H1 (cell line): ENCODE results near the gene SLC35G6. TPM values are rescaled to one million over a fixed set of nuclear protein-coding genes. Genes with fewer than 3 reads are reported as not detected.

ENCODE experiments used
- CTCF ChIA-PET: fragments of 300-600 bp; sonication (Branson Sonifier 250); formaldehyde crosslinking; loops from one replicate; lab custom pipeline; 2021; ENCODE audit not compliant: partially characterized antibody; lab: Charles Lee
- POLR2A ChIA-PET: fragments of 300-600 bp; sonication (Branson Sonifier 250); formaldehyde crosslinking; loops from one replicate; lab custom pipeline; 2021; ENCODE audit warnings: inconsistent platforms; ENCODE audit not compliant: partially characterized antibody; lab: Charles Lee
- DNase-seq, 2 experiments: peaks; one replicate each; pipeline versions ENCODE4 v3.0.0 to v3.0.0-alpha.2; 2010 to 2022; ENCODE audit warnings: low spot score in 2 of 2, low read depth in 1 of 2, mixed read lengths in 1 of 2
- FAIRE-seq: peaks from 2 replicates; lab custom pipeline; 2011; peaks lifted over from hg19 to GRCh38; lab: Jason Lieb, UNC
- H2AFZ ChIP-seq: 2 replicates; pipeline ENCODE4 v1.8.1; 2012; ENCODE audit warnings: low read length, inconsistent platforms
- H2AK5ac ChIP-seq: 2 replicates; pipeline ENCODE4 v1.6.1; 2013; ENCODE audit warnings: low read depth, low read length
- H2BK120ac ChIP-seq: replicated peaks from 2 replicates; pipeline ENCODE3; 2013; ENCODE audit warnings: low read depth, low read length, inconsistent platforms
- H2BK12ac ChIP-seq: 2 replicates; pipeline ENCODE4 v1.6.1; 2013; ENCODE audit warnings: low read depth, low read length
- H2BK15ac ChIP-seq: 2 replicates; pipeline ENCODE4 v1.6.1; 2013; ENCODE audit warnings: low read length
- H2BK20ac ChIP-seq: 2 replicates; pipeline ENCODE4 v1.6.1; 2013; ENCODE audit warnings: low read length
- H2BK5ac ChIP-seq: 2 replicates; pipeline ENCODE4 v1.6.1; 2013; ENCODE audit warnings: low read depth, low read length
- H3K14ac ChIP-seq: 2 replicates; pipeline ENCODE4 v1.6.1; 2013; ENCODE audit warnings: inconsistent platforms; ENCODE audit not compliant: insufficient read length
- H3K18ac ChIP-seq: 2 replicates; pipeline ENCODE4 v1.6.1; 2013; ENCODE audit warnings: low read length; ENCODE audit errors: extremely low read depth
- H3K23ac ChIP-seq: 2 replicates; pipeline ENCODE4 v1.6.1; 2013; ENCODE audit warnings: inconsistent platforms; ENCODE audit not compliant: insufficient read length
- H3K23me2 ChIP-seq: 2 replicates; pipeline ENCODE4 v1.6.1; 2013; ENCODE audit warnings: low read depth, low read length
- H3K27ac ChIP-seq: 2 replicates; pipeline ENCODE4 v1.6.1; 2011; ENCODE audit warnings: low read depth, low read length, inconsistent platforms
- H3K27me3 ChIP-seq, 4 experiments: replicated peaks in 1 of 4; 1 replicate in 1 of 4; 2 replicates in 3 of 4; pipeline versions ENCODE4 v1.6.1 to v1.8.1; 2011 to 2013; ENCODE audit warnings: low read length in 3 of 4, mild to moderate bottlenecking in 3 of 4, inconsistent platforms in 2 of 4, mixed read lengths in 2 of 4, moderate library complexity in 1 of 4; ENCODE audit not compliant: control insufficient read depth in 3 of 4, insufficient read depth in 3 of 4; ENCODE audit errors: extremely low read depth in 1 of 4
- H3K36me3 ChIP-seq, 4 experiments: 2 replicates each; pipeline versions ENCODE4 v1.6.1 to v1.8.1; 2011 to 2013; ENCODE audit warnings: mild to moderate bottlenecking in 4 of 4, low read length in 3 of 4, moderate library complexity in 2 of 4, control low read depth in 1 of 4, inconsistent platforms in 1 of 4; ENCODE audit not compliant: insufficient read depth in 4 of 4, control insufficient read depth in 2 of 4
- H3K4ac ChIP-seq: replicated peaks from 2 replicates; pipeline ENCODE3; 2013; ENCODE audit warnings: low read length, low read depth, mixed read lengths, inconsistent platforms; ENCODE audit not compliant: insufficient read length
- H3K4me1 ChIP-seq, 4 experiments: replicated peaks in 1 of 4; 1 replicate in 1 of 4; 2 replicates in 3 of 4; pipeline versions ENCODE4 v1.6.1 to v1.8.1; 2011 to 2013; ENCODE audit warnings: low read length in 3 of 4, inconsistent platforms in 2 of 4, mixed read lengths in 1 of 4; ENCODE audit not compliant: insufficient read depth in 4 of 4, control insufficient read depth in 3 of 4
- H3K4me2 ChIP-seq, 2 experiments: 2 replicates each; pipeline versions ENCODE4 v1.6.1 to v1.8.1; 2011 to 2013; ENCODE audit warnings: low read depth in 2 of 2, low read length in 2 of 2, control low read depth in 1 of 2, inconsistent platforms in 1 of 2, mild to moderate bottlenecking in 1 of 2; ENCODE audit not compliant: insufficient read depth in 1 of 2
- H3K4me3 ChIP-seq, 4 experiments: fragments of 200-600, 300-600 bp in 1 of 4; sonication (generic), shearing (Covaris generic), sonication (Bioruptor Twin) in 1 of 4; 2 replicates each; pipeline versions ENCODE4 v1.5.1 to v1.8.1; 2011 to 2016; ENCODE audit warnings: low read length in 4 of 4, low read depth in 3 of 4, control low read depth in 2 of 4, inconsistent platforms in 2 of 4, mild to moderate bottlenecking in 2 of 4, mixed read lengths in 1 of 4, moderate library complexity in 1 of 4; ENCODE audit not compliant: insufficient read depth in 2 of 4; ENCODE audit errors: extremely low read depth in 1 of 4
- H3K56ac ChIP-seq: replicated peaks from 2 replicates; pipeline ENCODE3; 2013; ENCODE audit warnings: low read depth, mild to moderate bottlenecking, mixed read lengths, low read length, inconsistent platforms; ENCODE audit not compliant: insufficient read length
- H3K79me1 ChIP-seq: 2 replicates; pipeline ENCODE4 v1.6.1; 2013; ENCODE audit warnings: low read depth, low read length, control low read depth
- H3K79me2 ChIP-seq, 2 experiments: 2 replicates each; pipeline versions ENCODE4 v1.6.1 to v1.8.1; 2012 to 2013; ENCODE audit warnings: low read length in 2 of 2, mild to moderate bottlenecking in 2 of 2, inconsistent platforms in 1 of 2; ENCODE audit not compliant: insufficient read depth in 2 of 2, control insufficient read depth in 1 of 2
- H3K9ac ChIP-seq, 4 experiments: replicated peaks in 1 of 4; 1 replicate in 1 of 4; 2 replicates in 3 of 4; pipeline versions ENCODE4 v1.6.1 to v1.8.1; 2011 to 2013; ENCODE audit warnings: low read depth in 3 of 4, low read length in 3 of 4, control low read depth in 2 of 4, mild to moderate bottlenecking in 2 of 4, moderate library complexity in 2 of 4, inconsistent platforms in 1 of 4; ENCODE audit errors: extremely low read depth in 1 of 4
- H3K9me3 ChIP-seq, 2 experiments: 2 replicates each; pipeline versions ENCODE4 v1.6.1 to v1.8.1; 2012 to 2013; ENCODE audit warnings: mild to moderate bottlenecking in 2 of 2, moderate library complexity in 2 of 2, control low read depth in 1 of 2, inconsistent platforms in 1 of 2, low read depth in 1 of 2, low read length in 1 of 2, mixed read lengths in 1 of 2; ENCODE audit not compliant: insufficient read depth in 2 of 2
- H4K20me1 ChIP-seq, 2 experiments: replicated peaks in 1 of 2; 2 replicates each; pipeline versions ENCODE3 to v1.8.1; 2011 to 2013; ENCODE audit warnings: inconsistent platforms in 2 of 2, low read length in 2 of 2, mild to moderate bottlenecking in 1 of 2; ENCODE audit not compliant: insufficient read depth in 2 of 2, control insufficient read depth in 1 of 2
- H4K5ac ChIP-seq: 2 replicates; pipeline ENCODE4 v1.6.1; 2013; ENCODE audit warnings: low read length, low read depth, mixed read lengths, inconsistent platforms; ENCODE audit not compliant: insufficient read length
- H4K8ac ChIP-seq: 2 replicates; pipeline ENCODE4 v1.8.0; 2013; ENCODE audit warnings: mild to moderate bottlenecking, moderate library complexity, low read length, inconsistent platforms; ENCODE audit not compliant: insufficient read depth; ENCODE audit errors: extremely low read depth
- H4K91ac ChIP-seq: replicated peaks from 2 replicates; pipeline ENCODE3; 2013; ENCODE audit warnings: low read length, mixed read lengths, inconsistent platforms; ENCODE audit not compliant: insufficient read length
- CTBP2 ChIP-seq: IDR thresholded peaks from 2 replicates; pipeline ENCODE4 v1.7.0; 2011; ENCODE audit warnings: borderline replicate concordance, mild to moderate bottlenecking, moderate library complexity, mixed read lengths, low read length; ENCODE audit not compliant: insufficient read depth, insufficient read length
- FOSL1 ChIP-seq: IDR thresholded peaks from 2 replicates; pipeline ENCODE4 v1.6.1; 2011; ENCODE audit warnings: mild to moderate bottlenecking, low read depth, low read length, moderate library complexity; ENCODE audit not compliant: insufficient read depth
- HDAC6 ChIP-seq: IDR thresholded peaks from one replicate; pipeline ENCODE4 v1.7.1; 2012; ENCODE audit warnings: low read depth, mild to moderate bottlenecking, inconsistent platforms, low read length, moderate library complexity
- KDM1A ChIP-seq: fragments of 200-600, 300-600 bp; sonication (generic); IDR thresholded peaks from 2 replicates; pipeline ENCODE4 v1.7.1; 2016; ENCODE audit warnings: mild to moderate bottlenecking, low read length, borderline replicate concordance
- MAFK ChIP-seq: IDR thresholded peaks from 2 replicates; pipeline ENCODE4 v1.6.1; 2012; ENCODE audit warnings: low read depth, mild to moderate bottlenecking, improper control_type of control experiment, low read length
- RFX5 ChIP-seq: IDR thresholded peaks from 2 replicates; pipeline ENCODE4 v1.6.1; 2011; ENCODE audit warnings: low read depth, low read length, improper control_type of control experiment, borderline replicate concordance
- polyA plus RNA-seq, 7 experiments: library from polyadenylated mRNA; depleted of rRNA in 3 of 7; stranded (reverse) in 5 of 7; unstranded in 2 of 7; fragments of >200 nt in 5 of 7; fragments of 200-250 nt in 2 of 7; gene quantifications; 1 replicate in 5 of 7; 2 replicates in 1 of 7; 4 replicates in 1 of 7; pipeline versions ENCODE4 v1.2.1 to v1.2.3, GENCODE V29; 2011 to 2013; ENCODE audit warnings: missing spikeins in 2 of 7, mixed read lengths in 2 of 7
- total RNA-seq: library from RNA; stranded (reverse); fragmentation: NEBNext Ultra II Directional; extraction: Animal tissue kit (Norgen Biotek cat#: 25700); gene quantifications from 2 replicates; pipeline ENCODE4 v1.2.1, GENCODE V29; 2021
- TF ChIP-seq, protein P1 (sequence below): IDR thresholded peaks from 2 replicates; pipeline ENCODE4 v1.6.1; 2012; ENCODE audit warnings: inconsistent platforms

SLC35G6 gene
- total and polyA plus RNA-seq, 2 of the 8 experiments (the other 6 are each of a cell fraction or from before 2014, with no cell fraction given): 0.05 TPM; not detected in 1

DNA sequence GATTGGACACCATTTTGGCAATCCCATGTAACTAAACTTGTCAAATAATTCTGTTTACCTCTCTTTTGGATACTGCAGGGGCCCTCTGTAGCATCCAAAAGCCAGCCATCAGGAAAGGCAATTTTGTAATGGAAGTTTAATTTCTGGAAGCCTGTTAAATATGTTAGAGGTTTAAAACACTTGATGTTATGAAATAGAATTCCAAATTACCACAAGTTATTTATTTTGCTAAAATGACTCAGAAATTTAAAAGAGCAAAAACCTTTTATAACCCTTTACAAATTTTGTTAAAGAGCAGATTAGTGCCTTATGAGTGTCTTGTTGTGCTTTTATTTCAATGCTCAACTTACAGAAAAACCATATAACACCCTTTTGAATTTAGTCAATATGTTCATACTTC lies 47.6 kb downstream of the SLC35G6 start:
- no peak overlapping the region for H4K91ac ChIP-seq
- H3K9ac ChIP-seq: no peak overlapping the region
- DNase-seq (no peak), FAIRE-seq (no peak)
- TF ChIP-seq FOSL1 (no peak), HDAC6 (no peak), CTBP2 (no peak), KDM1A (no peak), MAFK (no peak), RFX5 (no peak)
- TF ChIP-seq, protein P1, sequence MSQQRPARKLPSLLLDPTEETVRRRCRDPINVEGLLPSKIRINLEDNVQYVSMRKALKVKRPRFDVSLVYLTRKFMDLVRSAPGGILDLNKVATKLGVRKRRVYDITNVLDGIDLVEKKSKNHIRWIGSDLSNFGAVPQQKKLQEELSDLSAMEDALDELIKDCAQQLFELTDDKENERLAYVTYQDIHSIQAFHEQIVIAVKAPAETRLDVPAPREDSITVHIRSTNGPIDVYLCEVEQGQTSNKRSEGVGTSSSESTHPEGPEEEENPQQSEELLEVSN: no peak
- H3K14ac ChIP-seq: no peak overlapping the region
- no peak overlapping the region for H3K23ac ChIP-seq
- no peak overlapping the region for H4K5ac ChIP-seq
- H3K79me1 ChIP-seq: no peaks in the 10 kb centered on the region
- H3K4ac ChIP-seq: no peak overlapping the region
- no peak overlapping the region for H3K4me2 ChIP-seq
- ChIA-PET CTCF (no interaction called here), POLR2A (no interaction called here)
- H3K23me2 ChIP-seq: no peaks in the 10 kb centered on the region
- peaks cover 8 to 22% of the 10 kb centered on the region in 2 experiments; a peak in 3 of 4 replicates for H3K9me3 ChIP-seq
- H3K56ac ChIP-seq: no peak overlapping the region
- H3K18ac ChIP-seq: no peak overlapping the region
- no peaks in the 10 kb centered on the region for H3K27me3 ChIP-seq
- no peak overlapping the region for H2AK5ac ChIP-seq
- H3K79me2 ChIP-seq: no peaks in the 10 kb centered on the region
- H3K36me3 ChIP-seq: no peaks in the 10 kb centered on the region
- H4K8ac ChIP-seq: no peak overlapping the region
- no peak overlapping the region for H3K4me3 ChIP-seq
- no peak overlapping the region for H2BK5ac ChIP-seq
- H2BK12ac ChIP-seq: no peak overlapping the region
- no peak overlapping the region for H2BK15ac ChIP-seq
- H2BK120ac ChIP-seq: no peak overlapping the region
- no peak overlapping the region for H2BK20ac ChIP-seq
- no peaks in the 10 kb centered on the region for H4K20me1 ChIP-seq
- no peaks in the 10 kb centered on the region for H3K4me1 ChIP-seq
- H3K27ac ChIP-seq: no peak overlapping the region
- no peak overlapping the region for H2AFZ ChIP-seq
